ENCODE results near the gene ZKSCAN1.

- TF ChIP-seq CTCF (IDR thresholded peaks at IDR 0.05), result no peak
- no peak for TF ChIP-seq POLR2AphosphoS5 (IDR thresholded peaks at IDR 0.05)
Measured at GRCh38 chr7:100051611-100052010, 36.2 kb downstream of the ZKSCAN1 start.

Measured in prostate gland (tissue), 2 donors.